ENCODE results near the gene EIPR1.

EIPR1 gene

DNA sequence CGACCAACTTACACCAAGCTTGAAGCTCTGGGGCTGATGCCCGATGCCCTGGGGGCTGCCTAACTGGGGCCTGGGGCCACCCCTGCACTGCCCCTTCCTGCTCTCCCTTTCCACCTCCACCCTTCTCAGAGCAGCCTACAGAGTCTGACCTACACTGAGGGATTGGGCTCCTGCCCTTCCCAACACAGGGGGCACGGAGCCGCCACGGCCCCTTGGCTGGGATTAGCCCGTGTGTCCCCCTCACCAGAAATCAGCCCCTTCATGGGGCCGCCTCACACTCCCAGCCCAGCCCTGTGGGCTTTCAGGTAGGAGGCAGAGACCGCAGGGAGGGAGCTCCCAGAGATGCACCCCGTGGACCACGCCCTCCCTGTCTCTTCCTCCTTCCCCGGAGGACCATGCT, 198.0 kb downstream of the EIPR1 start:
- peaks cover 0 to 26% (median 6%) of the 10 kb centered on the region in 11 experiments; a peak in 10 of 22 replicates for H3K36me3 ChIP-seq
- H3K27me3 ChIP-seq: no peaks in the 10 kb centered on the region
- H4K20me1 ChIP-seq: peaks cover 0 to 65% (median 29%) of the 10 kb centered on the region in 11 experiments; a peak in 16 of 22 replicates
- H3K9ac ChIP-seq: no peak overlapping the region
- no peak overlapping the region for H3K4me3 ChIP-seq
- H3K9me3 ChIP-seq (replicated peaks in 1 of 11): no peaks in the 10 kb centered on the region
- H3K27ac ChIP-seq: no peak overlapping the region
- no peak for TF ChIP-seq Cebpa-rat (IDR thresholded peaks at IDR 0.05)
- peak overlapping the region in 8 of 11 experiments; percentile 59 to 94 (median 81); a peak in 13 of 22 replicates for H3K4me2 ChIP-seq
- peaks cover 0 to 57% (median 56%) of the 10 kb centered on the region in 10 experiments; a peak in 16 of 20 replicates for H3K4me1 ChIP-seq

DNA sequence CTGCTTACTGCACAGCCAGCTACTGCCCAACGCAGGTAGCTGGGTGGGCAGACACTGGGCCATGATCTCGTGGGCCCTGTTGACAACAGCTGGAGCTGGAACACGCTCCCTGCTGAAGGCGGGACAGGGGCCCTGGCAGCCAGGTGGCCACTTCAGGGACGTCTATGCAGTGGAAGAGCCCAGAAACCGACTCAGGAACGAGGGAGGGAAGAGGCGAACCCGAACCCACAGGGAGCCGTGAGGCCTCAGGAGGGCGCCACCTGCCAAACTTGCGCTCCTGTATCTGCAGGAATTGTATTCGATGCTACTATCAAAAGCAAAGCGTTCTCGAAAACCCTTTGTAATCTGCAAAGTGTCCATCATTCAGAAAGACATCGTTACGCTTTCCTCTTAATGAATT, 198.4 kb downstream of the EIPR1 start:
- H3K9me3 ChIP-seq (replicated peaks in 1 of 11): no peaks in the 10 kb centered on the region
- H4K20me1 ChIP-seq: peaks cover 0 to 69% (median 31%) of the 10 kb centered on the region in 11 experiments; a peak in 16 of 22 replicates
- no peak overlapping the region for H3K9ac ChIP-seq
- peak overlapping the region in 8 of 11 experiments; percentile 59 to 94 (median 81); a peak in 14 of 22 replicates for H3K4me2 ChIP-seq
- no peak for TF ChIP-seq Cebpa-rat (IDR thresholded peaks at IDR 0.05)
- H3K27ac ChIP-seq: no peak overlapping the region
- H3K36me3 ChIP-seq: peaks cover 0 to 24% (median 4%) of the 10 kb centered on the region in 11 experiments; a peak in 10 of 22 replicates
- H3K27me3 ChIP-seq: no peaks in the 10 kb centered on the region
- no peak overlapping the region for H3K4me3 ChIP-seq
- peaks cover 0 to 61% (median 60%) of the 10 kb centered on the region in 10 experiments; a peak in 16 of 20 replicates for H3K4me1 ChIP-seq

DNA sequence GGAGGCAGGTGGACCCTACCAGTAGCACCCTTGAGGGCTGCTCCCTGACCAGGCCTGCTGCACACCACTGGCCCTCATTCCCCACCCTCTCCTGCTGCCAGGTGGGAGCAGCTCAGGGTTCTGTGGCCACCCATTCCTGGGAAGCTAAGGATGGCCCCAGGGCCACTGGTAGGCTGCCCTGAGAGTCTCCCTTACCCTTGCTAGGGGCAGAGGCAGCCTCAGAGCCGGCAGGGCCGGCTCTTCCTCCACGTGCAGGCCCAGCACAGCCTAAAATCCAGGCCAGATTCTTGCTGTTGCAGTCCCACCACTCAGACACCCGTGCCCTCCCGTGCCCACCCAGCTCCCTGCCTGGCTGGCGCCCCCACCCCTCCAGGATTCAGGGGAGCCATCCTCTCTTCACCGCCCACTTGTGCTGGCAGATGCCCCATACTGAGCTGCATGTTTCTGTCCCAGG, 199.0 kb downstream of the EIPR1 start:
- H4K20me1 ChIP-seq: peaks cover 0 to 72% (median 31%) of the 10 kb centered on the region in 11 experiments; a peak in 16 of 22 replicates
- no peaks in the 10 kb centered on the region for H3K9me3 ChIP-seq (replicated peaks in 1 of 11)
- no peak overlapping the region for H3K4me3 ChIP-seq
- H3K27me3 ChIP-seq: no peaks in the 10 kb centered on the region
- H3K36me3 ChIP-seq: peaks cover 0 to 23% (median 4%) of the 10 kb centered on the region in 11 experiments; a peak in 11 of 22 replicates
- peak overlapping the region in 3 of 11 experiments; percentile 16 to 28 (median 19); a peak in 2 of 22 replicates for H3K27ac ChIP-seq
- peak overlapping the region in 3 of 11 experiments; percentile 5 to 46 (median 44); a peak in 2 of 22 replicates for H3K9ac ChIP-seq
- H3K4me2 ChIP-seq: peak overlapping the region in 9 of 11 experiments; percentile 12 to 94 (median 78); a peak in 16 of 22 replicates
- no peak for TF ChIP-seq Cebpa-rat (IDR thresholded peaks at IDR 0.05)
- peaks cover 0 to 68% (median 61%) of the 10 kb centered on the region in 10 experiments; a peak in 16 of 20 replicates for H3K4me1 ChIP-seq

DNA sequence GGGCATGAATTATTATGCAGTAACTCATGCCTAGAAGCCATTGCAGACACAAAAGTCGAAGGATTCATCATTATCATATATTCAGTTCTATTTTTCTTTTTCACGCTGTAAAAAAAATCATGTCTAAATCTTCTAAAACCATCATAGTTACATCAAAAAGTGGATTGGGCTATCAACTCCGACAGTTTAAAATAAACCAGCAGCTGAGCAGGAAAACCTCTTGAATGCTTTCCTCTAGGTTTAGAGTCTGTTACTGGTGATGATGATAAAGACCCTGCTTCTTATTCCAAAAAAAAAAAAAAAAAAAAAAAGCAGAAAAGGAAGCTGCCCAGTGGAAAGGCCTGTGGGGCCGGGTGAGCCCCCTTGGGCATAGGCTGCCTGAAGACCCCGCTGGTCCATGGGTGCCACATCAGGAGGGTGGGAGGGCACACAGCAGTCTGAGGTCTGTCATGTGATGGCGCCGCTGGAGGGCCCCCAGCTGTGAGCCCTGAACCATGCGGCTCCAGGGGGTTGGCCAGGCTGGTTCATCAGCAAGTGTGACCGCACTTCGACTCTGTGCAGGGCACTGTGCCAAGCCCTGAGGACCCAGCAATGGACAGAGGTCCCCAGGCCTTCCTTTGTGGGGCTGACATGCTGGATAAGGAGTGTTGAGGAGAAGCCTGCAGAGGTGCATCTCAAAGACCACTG, 199.6 kb downstream of the EIPR1 start:
- H3K4me1 ChIP-seq: peaks cover 0 to 70% (median 61%) of the 10 kb centered on the region in 10 experiments; a peak in 16 of 20 replicates
- H3K27me3 ChIP-seq: no peaks in the 10 kb centered on the region
- no peak for TF ChIP-seq Cebpa-rat (IDR thresholded peaks at IDR 0.05)
- H3K9ac ChIP-seq: peak overlapping the region in 3 of 11 experiments; percentile 5 to 46 (median 44); a peak in 1 of 22 replicates
- H3K4me3 ChIP-seq: no peak overlapping the region
- H3K36me3 ChIP-seq: peaks cover 0 to 29% (median 9%) of the 10 kb centered on the region in 11 experiments; a peak in 17 of 22 replicates
- peaks cover 0 to 74% (median 31%) of the 10 kb centered on the region in 11 experiments; a peak in 16 of 22 replicates for H4K20me1 ChIP-seq
- peak overlapping the region in 3 of 11 experiments; percentile 16 to 28 (median 19); a peak in 2 of 22 replicates for H3K27ac ChIP-seq
- no peaks in the 10 kb centered on the region for H3K9me3 ChIP-seq (replicated peaks in 1 of 11)
- H3K4me2 ChIP-seq: peak overlapping the region in 9 of 11 experiments; percentile 12 to 94 (median 78); a peak in 16 of 22 replicates

DNA sequence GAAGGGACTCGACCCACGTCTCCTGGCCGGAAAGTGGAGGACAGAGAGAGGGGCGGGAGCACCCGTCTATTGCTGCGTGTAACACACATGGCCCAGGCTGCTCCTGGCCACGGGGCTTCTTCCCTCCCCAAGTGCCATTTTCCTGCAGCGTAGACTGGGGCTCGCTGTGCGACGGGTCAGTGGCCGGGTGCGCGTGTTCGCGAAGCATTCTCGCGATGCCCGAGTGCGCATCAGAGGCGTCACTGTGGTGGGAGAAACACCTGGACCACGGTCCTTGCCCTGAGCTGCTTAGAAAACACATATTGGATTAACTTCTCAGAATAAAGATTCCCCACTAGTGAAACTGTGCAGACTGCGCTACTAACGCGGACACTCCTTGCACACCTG, 200.8 kb downstream of the EIPR1 start:
- Histone ChIP-seq H3K27me3 (no peaks in the 10 kb centered on the region), H3K36me3 (peaks cover 3 to 40% (median 20%) of the 10 kb centered on the region in 11 experiments; a peak in 18 of 22 replicates), H3K4me2 (peak overlapping the region in 6 of 11 experiments; percentile 24 to 94 (median 86); a peak in 12 of 22 replicates), H3K9me3 (replicated peaks in 1 of 11) (no peaks in the 10 kb centered on the region), H3K9ac (no peak overlapping the region), H3K4me3 (no peak overlapping the region), H3K4me1 (peaks cover 0 to 70% (median 61%) of the 10 kb centered on the region in 10 experiments; a peak in 16 of 20 replicates), H4K20me1 (peaks cover 0 to 74% (median 31%) of the 10 kb centered on the region in 11 experiments; a peak in 16 of 22 replicates), H3K27ac (peak overlapping the region in 1 of 11 experiments; percentile 34; a peak in 1 of 22 replicates)
- no peak for TF ChIP-seq Cebpa-rat (IDR thresholded peaks at IDR 0.05)

DNA sequence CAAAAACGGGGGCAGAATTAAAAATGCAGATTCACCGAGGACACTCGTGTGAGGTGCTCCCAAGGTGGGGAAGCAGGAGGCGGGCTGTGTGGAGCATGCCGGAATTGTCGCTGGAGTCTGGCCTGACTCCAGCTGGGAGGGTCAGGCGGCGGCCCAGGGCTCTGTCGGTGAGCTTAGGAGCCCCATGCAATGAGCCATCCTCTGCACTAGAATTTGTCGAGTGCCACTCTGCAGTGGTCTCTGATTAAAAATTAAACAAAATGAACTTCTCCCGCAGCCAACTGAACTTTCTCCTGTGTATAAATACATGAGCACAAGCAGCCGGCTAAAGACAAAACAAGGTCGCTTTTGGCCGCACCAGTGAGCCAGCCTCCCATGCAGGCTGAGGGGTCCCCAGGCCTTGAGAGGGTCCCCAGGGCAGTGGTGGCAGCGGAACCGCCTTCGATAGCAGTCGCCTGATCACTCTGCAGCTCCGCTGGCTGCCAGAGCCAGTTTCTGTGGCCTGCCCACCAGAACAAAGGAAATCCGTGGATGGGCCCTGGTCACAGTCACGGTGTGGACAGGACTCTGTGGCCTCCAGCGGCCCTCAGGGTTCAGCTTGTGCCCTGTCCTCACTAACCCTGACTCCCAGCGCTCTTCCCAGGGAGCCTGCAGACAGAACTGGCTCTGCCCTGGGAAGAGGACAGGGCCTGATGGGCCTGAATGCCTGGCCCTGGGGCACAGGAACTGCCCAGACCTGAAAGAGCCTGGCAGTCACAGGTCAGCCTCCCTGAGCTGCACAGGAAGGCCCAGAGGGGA, 201.3 kb downstream of the EIPR1 start:
- no peak overlapping the region for H3K4me3 ChIP-seq
- H3K27me3 ChIP-seq: no peaks in the 10 kb centered on the region
- TF ChIP-seq Cebpa-rat (IDR thresholded peaks at IDR 0.05): no peak
- peaks cover 0 to 70% (median 61%) of the 10 kb centered on the region in 10 experiments; a peak in 16 of 20 replicates for H3K4me1 ChIP-seq
- peak overlapping the region in 1 of 11 experiments; percentile 34; a peak in 1 of 22 replicates for H3K27ac ChIP-seq
- peak overlapping the region in 8 of 11 experiments; percentile 53 to 94 (median 81); a peak in 12 of 22 replicates for H3K4me2 ChIP-seq
- no peak overlapping the region for H3K9ac ChIP-seq
- H4K20me1 ChIP-seq: peaks cover 0 to 71% (median 31%) of the 10 kb centered on the region in 11 experiments; a peak in 16 of 22 replicates
- no peaks in the 10 kb centered on the region for H3K9me3 ChIP-seq (replicated peaks in 1 of 11)
- peaks cover 3 to 45% (median 26%) of the 10 kb centered on the region in 11 experiments; a peak in 18 of 22 replicates for H3K36me3 ChIP-seq

DNA sequence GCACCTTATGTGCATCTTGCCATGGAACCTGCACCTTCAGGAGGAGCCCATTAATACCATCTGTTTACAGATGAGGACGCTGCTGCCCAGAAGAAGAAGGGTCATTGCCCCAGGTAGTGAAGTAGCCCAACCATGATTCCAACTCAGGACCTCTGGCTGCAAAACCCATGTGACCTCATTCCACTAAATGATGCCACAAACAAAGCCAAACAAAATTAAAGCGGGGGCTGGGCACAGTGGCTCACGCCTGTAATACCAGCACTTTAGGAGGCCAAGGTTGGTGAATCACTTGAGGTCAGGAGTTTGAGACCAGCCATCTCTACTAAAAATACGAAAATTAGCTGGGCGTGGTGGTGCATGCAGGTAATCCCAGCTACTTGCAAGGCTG, 202.1 kb downstream of the EIPR1 start:
- H3K9ac ChIP-seq: no peak overlapping the region
- no peaks in the 10 kb centered on the region for H3K27me3 ChIP-seq
- H3K4me2 ChIP-seq: peak overlapping the region in 9 of 11 experiments; percentile 18 to 94 (median 78); a peak in 14 of 22 replicates
- peaks cover 0 to 70% (median 61%) of the 10 kb centered on the region in 10 experiments; a peak in 16 of 20 replicates for H3K4me1 ChIP-seq
- peaks cover 0 to 64% (median 25%) of the 10 kb centered on the region in 11 experiments; a peak in 16 of 22 replicates for H4K20me1 ChIP-seq
- H3K4me3 ChIP-seq: no peak overlapping the region
- no peak for TF ChIP-seq Cebpa-rat (IDR thresholded peaks at IDR 0.05)
- H3K36me3 ChIP-seq: peaks cover 3 to 45% (median 29%) of the 10 kb centered on the region in 11 experiments; a peak in 18 of 22 replicates
- no peak overlapping the region for H3K27ac ChIP-seq
- H3K9me3 ChIP-seq (replicated peaks in 1 of 11): no peaks in the 10 kb centered on the region

Data from BLaER1 treated with 17β-estradiol and CSF1 and Interleukin-3, amounts not matched to agents 10 nM and 100 nM (cell line).